HG03135 (cell line): ENCODE data around the gene IGSF21.

Experiments
- ATAC-seq: cut with Tn5 transposase; IDR thresholded peaks from one replicate; pipeline ENCODE4 v1.9.1; 2021; ENCODE audit warnings: mild to moderate bottlenecking, moderate library complexity; ENCODE audit not compliant: unreplicated experiment

IGSF21 gene

GRCh38 chr1:18290740-18291412 lies 183.3 kb downstream of the IGSF21 start:
- ATAC-seq, result no peak

- ATAC-seq, result no peak
Measured at GRCh38 chr1:18292531-18292930, 184.9 kb downstream of the IGSF21 start.

- ATAC-seq, result no peak
Measured at GRCh38 chr1:18293291-18293690, 185.7 kb downstream of the IGSF21 start.

GRCh38 chr1:18294437-18295176 lies 187.0 kb downstream of the IGSF21 start:
- ATAC-seq, result no peak

DNA sequence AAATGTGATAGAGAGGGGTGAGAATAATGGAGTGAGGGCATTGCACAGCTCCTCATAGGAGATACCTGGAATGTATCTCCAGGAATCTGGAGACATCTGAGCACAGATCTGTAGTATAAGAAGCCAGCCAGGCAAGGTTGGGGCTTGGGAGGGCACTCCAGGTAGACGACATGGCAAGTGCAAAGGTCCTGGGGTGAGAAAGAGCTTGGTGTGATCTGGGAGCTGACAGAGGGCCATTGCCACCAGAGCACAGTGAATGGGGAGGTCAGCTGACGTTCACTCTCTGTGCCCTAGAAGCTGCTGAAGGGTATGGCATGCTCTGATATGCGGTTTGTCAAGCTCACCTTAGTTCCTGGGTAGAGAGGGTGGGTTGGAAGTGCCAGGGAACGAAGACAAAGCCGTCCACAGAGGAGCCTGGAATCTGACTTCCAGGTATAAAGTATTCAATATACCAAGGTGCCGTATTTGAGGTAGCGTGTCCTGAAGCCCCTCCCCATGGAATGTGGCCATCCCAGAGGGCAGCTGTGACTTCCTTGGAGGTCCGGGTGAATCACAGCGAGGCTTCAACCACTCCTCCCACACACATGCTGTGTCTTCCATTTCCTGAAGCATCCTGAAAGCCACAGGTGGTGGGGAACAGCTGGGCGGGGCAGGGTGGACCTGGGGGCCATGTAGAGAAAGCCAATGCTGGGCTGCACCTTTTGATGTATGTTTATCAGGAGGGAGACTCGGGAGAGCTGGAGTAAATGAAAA lies 190.5 kb downstream of the IGSF21 start:
- no peak for ATAC-seq

GRCh38 chr1:18299441-18300338 lies 192.1 kb downstream of the IGSF21 start:
- ATAC-seq, result no peak

- no peak for ATAC-seq
Measured at GRCh38 chr1:18300376-18300775, 192.8 kb downstream of the IGSF21 start.

DNA sequence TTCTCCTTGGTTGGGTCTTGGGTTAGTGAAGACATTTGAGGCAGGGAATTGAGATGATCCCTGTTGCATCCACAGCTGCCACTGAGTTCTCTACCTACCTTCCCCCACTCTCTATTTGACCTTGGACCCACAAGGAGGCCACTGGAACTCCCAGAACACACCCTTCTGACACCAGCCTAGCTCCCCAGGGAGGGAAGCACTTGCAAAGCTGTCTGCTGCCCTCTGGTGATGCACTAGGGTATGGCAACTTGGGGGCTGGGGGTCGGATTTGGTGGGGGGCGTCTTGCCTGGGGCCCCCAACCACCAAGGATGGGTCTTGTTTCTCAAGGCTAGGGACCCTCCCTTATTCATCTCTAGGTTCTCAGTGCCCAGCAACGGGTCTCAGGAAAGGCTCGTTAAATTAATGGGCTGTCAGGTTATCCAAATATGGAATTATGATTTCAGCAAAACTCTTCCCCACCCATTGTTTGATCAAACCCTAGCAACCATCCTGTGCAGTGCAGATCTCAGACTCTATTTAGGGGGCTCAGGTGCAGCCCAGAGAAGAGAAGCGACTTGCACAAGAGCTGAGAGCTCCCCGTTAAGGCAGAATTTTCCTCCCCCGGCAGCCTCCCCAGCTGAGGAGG lies 195.3 kb downstream of the IGSF21 start:
- ATAC-seq, result no peak

- no peak for ATAC-seq
Measured at GRCh38 chr1:18304151-18304869, 196.7 kb downstream of the IGSF21 start.

DNA sequence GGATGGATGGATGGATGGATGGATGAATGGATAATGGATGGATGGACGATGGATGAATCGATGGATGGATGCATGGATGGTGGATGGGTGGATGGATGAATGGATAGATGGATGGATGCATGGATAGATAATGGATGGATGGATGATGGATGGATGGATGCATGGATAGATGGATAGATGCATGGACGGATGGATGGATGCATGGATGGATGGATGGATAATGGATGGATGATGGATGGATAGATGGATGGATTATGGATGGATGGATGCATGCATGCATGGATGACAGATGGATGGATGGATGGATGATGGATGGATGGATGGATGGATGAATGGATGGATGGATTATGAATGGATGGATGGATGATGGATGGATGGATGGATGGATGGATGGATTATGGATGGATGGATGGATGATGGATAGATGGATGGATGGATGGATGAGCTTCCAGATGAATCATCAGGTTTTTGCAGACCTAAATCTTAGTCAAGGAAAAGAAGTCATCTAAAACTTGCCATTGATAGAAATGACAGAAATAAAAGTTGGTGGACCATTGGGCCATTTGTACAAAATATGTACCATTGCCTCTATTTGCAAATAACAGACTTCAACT lies 197.7 kb downstream of the IGSF21 start:
- no peak for ATAC-seq

DNA sequence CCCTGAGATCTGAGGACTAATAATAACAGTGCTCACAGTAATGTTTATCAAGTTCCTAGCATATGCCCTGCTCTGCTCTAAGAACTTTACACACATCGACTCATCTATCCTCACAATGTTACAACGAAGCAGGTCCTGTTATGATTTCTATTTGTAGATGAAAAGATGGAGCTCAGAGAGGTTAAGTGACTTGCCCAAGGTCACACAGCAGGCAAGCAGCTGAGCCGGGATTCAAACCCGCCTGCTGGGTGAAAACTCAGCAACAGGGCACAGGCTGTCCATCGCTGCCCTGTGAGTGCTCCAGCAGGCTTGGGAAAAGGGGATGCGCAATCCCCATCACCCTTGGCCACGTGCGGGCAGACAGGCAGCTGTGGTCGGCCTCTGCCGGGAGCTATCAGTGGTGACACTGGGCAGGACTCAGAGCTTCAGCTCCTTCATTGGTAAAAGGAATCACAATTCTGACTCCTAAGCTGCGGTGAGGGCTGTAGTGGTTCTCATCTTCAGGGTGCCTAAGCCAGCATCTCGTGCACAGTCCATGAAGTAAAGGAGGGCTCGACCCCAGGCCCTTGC lies 199.8 kb downstream of the IGSF21 start:
- no peak for ATAC-seq

- no peak for ATAC-seq
Measured at GRCh38 chr1:18309552-18310155, 202.1 kb downstream of the IGSF21 start.

- no peak for ATAC-seq
Measured at GRCh38 chr1:18312961-18313360, 205.4 kb downstream of the IGSF21 start.

- ATAC-seq, result no peak
Measured at GRCh38 chr1:18313523-18313922, 205.9 kb downstream of the IGSF21 start.

DNA sequence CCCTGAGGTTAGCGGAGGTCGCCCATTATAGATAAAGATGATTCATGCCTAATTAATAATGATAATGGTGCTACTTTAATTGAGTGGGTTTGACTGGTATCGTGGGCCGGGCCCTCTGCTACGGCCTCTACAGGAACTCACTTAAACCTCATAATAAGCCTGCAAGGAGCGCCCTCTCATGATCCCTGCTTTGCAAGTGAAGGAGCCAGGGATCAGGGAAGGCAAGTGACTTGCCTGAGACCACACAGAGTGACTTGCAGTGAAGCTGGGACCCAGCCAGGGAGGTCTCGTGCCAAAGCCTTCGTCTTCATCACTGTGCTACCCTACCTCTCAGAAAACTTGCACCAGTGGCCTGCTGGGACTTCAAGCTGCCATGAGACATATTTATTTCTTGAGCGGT lies 206.8 kb downstream of the IGSF21 start:
- ATAC-seq, result no peak

DNA sequence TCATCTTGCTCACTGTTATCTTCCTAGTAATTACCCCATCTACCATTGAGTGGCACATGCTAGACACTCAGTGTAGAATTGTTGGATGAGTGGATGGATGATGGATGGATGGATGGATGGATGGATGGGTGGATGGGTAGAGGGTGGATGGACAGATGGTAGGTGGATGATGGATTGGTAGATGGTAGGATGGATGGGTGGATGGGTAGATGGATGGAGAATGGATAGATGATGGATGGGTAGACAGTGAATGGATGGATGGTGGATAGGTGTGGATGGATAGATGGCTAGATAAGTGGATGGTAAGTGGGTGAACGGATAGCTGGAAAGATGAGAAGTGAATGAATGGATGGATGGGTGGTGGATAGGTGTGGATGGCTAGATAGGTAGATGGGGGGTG lies 207.9 kb downstream of the IGSF21 start:
- ATAC-seq, result no peak

GRCh38 chr1:18316764-18317163 lies 209.2 kb downstream of the IGSF21 start:
- ATAC-seq, result no peak

- no peak for ATAC-seq
Measured at GRCh38 chr1:18319099-18319498, 211.5 kb downstream of the IGSF21 start.

GRCh38 chr1:18320051-18320450 lies 212.5 kb downstream of the IGSF21 start:
- no peak for ATAC-seq
